ENCODE measurements around the gene PDLIM5.

PDLIM5 gene

GRCh38 chr4:94665500-94666404 lies 214.0 kb downstream of the PDLIM5 start:
- DNase-seq, result no peak

GRCh38 chr4:94668724-94669123 lies 217.0 kb downstream of the PDLIM5 start:
- DNase-seq, result no peak

GRCh38 chr4:94669672-94670664 lies 218.2 kb downstream of the PDLIM5 start:
- DNase-seq, result no peak

GRCh38 chr4:94671113-94671512 lies 219.4 kb downstream of the PDLIM5 start:
- no peak for DNase-seq

- no peak for DNase-seq
Observed at GRCh38 chr4:94673961-94674360, 222.2 kb downstream of the PDLIM5 start.

GRCh38 chr4:94676970-94677369 lies 225.2 kb downstream of the PDLIM5 start:
- DNase-seq, result no peak

- DNase-seq, result no peak
Observed at GRCh38 chr4:94678896-94679295, 227.2 kb downstream of the PDLIM5 start.

- no peak for DNase-seq
Observed at GRCh38 chr4:94680176-94680862, 228.6 kb downstream of the PDLIM5 start.

GRCh38 chr4:94686086-94686485 lies 234.3 kb downstream of the PDLIM5 start:
- DNase-seq, result no peak

- no peak for DNase-seq
Observed at GRCh38 chr4:94689155-94689860, 237.6 kb downstream of the PDLIM5 start.

GRCh38 chr4:94690851-94691254 lies 239.1 kb downstream of the PDLIM5 start:
- DNase-seq, result no peak

- no peak for DNase-seq
Observed at GRCh38 chr4:94691552-94691951, 239.8 kb downstream of the PDLIM5 start.

- DNase-seq, result no peak
Observed at GRCh38 chr4:94695384-94695783, 243.6 kb downstream of the PDLIM5 start.

GRCh38 chr4:94698187-94698586 lies 246.4 kb downstream of the PDLIM5 start:
- DNase-seq, result no peak

GRCh38 chr4:94700298-94700697 lies 248.6 kb downstream of the PDLIM5 start:
- DNase-seq, result no peak

GRCh38 chr4:94701631-94702300 lies 250.0 kb downstream of the PDLIM5 start:
- DNase-seq, result no peak

- no peak for DNase-seq
Observed at GRCh38 chr4:94711635-94712034, 259.9 kb downstream of the PDLIM5 start.

GRCh38 chr4:94714365-94715160 lies 262.8 kb downstream of the PDLIM5 start:
- DNase-seq, result no peak

GRCh38 chr4:94715726-94716125 lies 264.0 kb downstream of the PDLIM5 start:
- no peak for DNase-seq
